ENCODE measurements around the gene WDR27. TPM values are rescaled to one million over a fixed set of nuclear protein-coding genes. Genes with fewer than 3 reads are reported as not detected.

The WDR27 gene
- polyA plus RNA-seq, 3 donors = 0.95 to 20.5 (median 2.0) TPM

DNA sequence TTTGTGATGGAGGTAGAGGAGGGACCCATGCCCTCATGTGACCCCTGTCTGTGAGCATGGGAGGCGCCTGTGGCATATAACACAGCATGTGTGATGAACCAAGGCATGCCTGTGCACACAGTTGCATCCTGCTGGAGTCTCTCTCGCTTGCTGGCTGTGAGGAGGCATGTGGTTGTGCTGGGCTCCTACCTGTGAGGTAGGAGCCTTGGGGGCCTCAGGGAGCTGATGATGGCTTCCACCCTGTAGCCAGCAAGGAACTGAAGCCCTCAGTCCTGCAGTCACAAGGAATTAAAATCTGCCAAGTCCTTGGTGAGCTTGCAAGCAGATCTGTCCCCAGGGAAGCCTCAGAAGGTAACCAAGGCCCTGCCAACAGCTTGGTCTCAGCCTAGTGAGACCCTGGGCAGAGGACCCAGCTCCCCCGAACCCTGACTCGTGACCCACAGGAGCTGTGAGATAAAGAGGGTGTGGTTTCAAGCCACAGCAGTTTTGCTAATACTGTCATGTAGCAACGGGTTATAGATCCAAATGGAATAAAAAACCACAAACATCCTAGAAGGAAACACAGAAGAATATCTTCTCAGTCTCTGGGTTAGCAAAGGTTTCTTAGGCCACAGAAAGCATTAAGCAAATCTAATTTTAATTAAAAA, 145.7 kb downstream of the WDR27 start:
- Mint-ChIP-seq H3K9me3 (peaks cover 4 to 20% (median 8%) of the 10 kb centered on the region in 7 donors), H3K27ac (no peak overlapping the region), H3K36me3 (no peaks in the 10 kb centered on the region), H3K4me3 (no peak overlapping the region), H3K27me3 (ENCODE audit: low read depth in 3 of 3) (peaks cover 0 to 2% (median 0%) of the 10 kb centered on the region in 3 donors), H3K4me1 (no peaks in the 10 kb centered on the region)
- intact Hi-C loops (cut with micrococcal nuclease) = no loop called here
- Histone ChIP-seq H3K4me3 (replicated peaks in 1 of 3; ENCODE audit: low read depth in 2 of 3, low read length in 3 of 3) (no peak overlapping the region), H3K36me3 (replicated peaks in 1 of 2; ENCODE audit: control insufficient read depth in 1 of 2, insufficient read depth in 2 of 2, low read length in 2 of 2) (no peaks in the 10 kb centered on the region), H3K27me3 (ENCODE audit: control insufficient read depth in 2 of 2, insufficient read depth in 2 of 2, low read length in 2 of 2) (no peaks in the 10 kb centered on the region), H4K20me1 (ENCODE audit: insufficient read depth, low read length) (no peaks in the 10 kb centered on the region), H3K4me2 (replicated peaks; ENCODE audit: extremely low read depth, low read length, poor library complexity, severe bottlenecking) (no peak overlapping the region), H2AFZ (ENCODE audit: insufficient read depth, low read depth, low read length, poor library complexity, severe bottlenecking) (no peak overlapping the region), H3K4me1 (ENCODE audit: control insufficient read depth in 1 of 2, insufficient read depth in 2 of 2, low read length in 2 of 2) (no peaks in the 10 kb centered on the region), H3K9ac (ENCODE audit: insufficient read depth, low read length, poor library complexity, severe bottlenecking) (no peak overlapping the region), H3K27ac (ENCODE audit: low read depth in 1 of 2, low read length in 2 of 2) (no peak overlapping the region), H3K79me2 (ENCODE audit: insufficient read depth, low read length) (no peaks in the 10 kb centered on the region), H3K9me3 (replicated peaks in 1 of 2; ENCODE audit: control insufficient read depth in 1 of 2, insufficient read depth in 1 of 2, low read length in 2 of 2) (peaks cover 0 to 20% of the 10 kb centered on the region in 2 donors)
- DNase-seq = no peak
- TF ChIP-seq, protein P1, sequence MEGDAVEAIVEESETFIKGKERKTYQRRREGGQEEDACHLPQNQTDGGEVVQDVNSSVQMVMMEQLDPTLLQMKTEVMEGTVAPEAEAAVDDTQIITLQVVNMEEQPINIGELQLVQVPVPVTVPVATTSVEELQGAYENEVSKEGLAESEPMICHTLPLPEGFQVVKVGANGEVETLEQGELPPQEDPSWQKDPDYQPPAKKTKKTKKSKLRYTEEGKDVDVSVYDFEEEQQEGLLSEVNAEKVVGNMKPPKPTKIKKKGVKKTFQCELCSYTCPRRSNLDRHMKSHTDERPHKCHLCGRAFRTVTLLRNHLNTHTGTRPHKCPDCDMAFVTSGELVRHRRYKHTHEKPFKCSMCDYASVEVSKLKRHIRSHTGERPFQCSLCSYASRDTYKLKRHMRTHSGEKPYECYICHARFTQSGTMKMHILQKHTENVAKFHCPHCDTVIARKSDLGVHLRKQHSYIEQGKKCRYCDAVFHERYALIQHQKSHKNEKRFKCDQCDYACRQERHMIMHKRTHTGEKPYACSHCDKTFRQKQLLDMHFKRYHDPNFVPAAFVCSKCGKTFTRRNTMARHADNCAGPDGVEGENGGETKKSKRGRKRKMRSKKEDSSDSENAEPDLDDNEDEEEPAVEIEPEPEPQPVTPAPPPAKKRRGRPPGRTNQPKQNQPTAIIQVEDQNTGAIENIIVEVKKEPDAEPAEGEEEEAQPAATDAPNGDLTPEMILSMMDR (IDR thresholded peaks at IDR 0.05) = no peak
- 100% methylated on average over 2 of the region's 5 CpGs for WGBS (ENCODE audit: insufficient coverage)

- H3K27me3 ChIP-seq (ENCODE audit: control insufficient read depth in 2 of 2, insufficient read depth in 2 of 2, low read length in 2 of 2) = no peaks in the 10 kb centered on the region
- H3K9me3 Mint-ChIP-seq = peaks cover 0 to 16% (median 9%) of the 10 kb centered on the region in 7 donors
- H3K27ac ChIP-seq (ENCODE audit: low read depth in 1 of 2, low read length in 2 of 2) = no peak overlapping the region
- no peaks in the 10 kb centered on the region for H3K36me3 ChIP-seq (replicated peaks in 1 of 2; ENCODE audit: control insufficient read depth in 1 of 2, insufficient read depth in 2 of 2, low read length in 2 of 2)
- H3K4me1 Mint-ChIP-seq = no peaks in the 10 kb centered on the region
- no peaks in the 10 kb centered on the region for H4K20me1 ChIP-seq (ENCODE audit: insufficient read depth, low read length)
- no peaks in the 10 kb centered on the region for H3K79me2 ChIP-seq (ENCODE audit: insufficient read depth, low read length)
- no peaks in the 10 kb centered on the region for H3K4me1 ChIP-seq (ENCODE audit: control insufficient read depth in 1 of 2, insufficient read depth in 2 of 2, low read length in 2 of 2)
- H3K4me2 ChIP-seq (replicated peaks; ENCODE audit: extremely low read depth, low read length, poor library complexity, severe bottlenecking) = no peak overlapping the region
- no peak for DNase-seq
- H3K4me3 ChIP-seq (replicated peaks in 1 of 3; ENCODE audit: low read depth in 2 of 3, low read length in 3 of 3) = no peak overlapping the region
- H2AFZ ChIP-seq (ENCODE audit: insufficient read depth, low read depth, low read length, poor library complexity, severe bottlenecking) = no peak overlapping the region
- intact Hi-C loops (cut with micrococcal nuclease) = no loop called here
- no peak overlapping the region for H3K27ac Mint-ChIP-seq
- H3K36me3 Mint-ChIP-seq = no peaks in the 10 kb centered on the region
- peaks cover 11 to 14% of the 10 kb centered on the region in 2 donors for H3K9me3 ChIP-seq (replicated peaks in 1 of 2; ENCODE audit: control insufficient read depth in 1 of 2, insufficient read depth in 1 of 2, low read length in 2 of 2)
- no peaks in the 10 kb centered on the region for H3K27me3 Mint-ChIP-seq (ENCODE audit: low read depth in 3 of 3)
- H3K4me3 Mint-ChIP-seq = no peak overlapping the region
- no peak overlapping the region for H3K9ac ChIP-seq (ENCODE audit: insufficient read depth, low read length, poor library complexity, severe bottlenecking)
- 100% methylated on average over 4 of the region's 6 CpGs for WGBS (ENCODE audit: insufficient coverage)
- TF ChIP-seq, protein P1 (IDR thresholded peaks at IDR 0.05) = no peak
Observed at GRCh38 chr6:169545982-169546381, 155.8 kb downstream of the WDR27 start.

All from CD14-positive monocyte (primary cell).